GM12873 (cell line): Measurements from ENCODE around the gene BPIFB6.

Experiments used
- TF ChIP-seq, protein P1 (sequence below): IDR thresholded peaks from 2 replicates; pipeline ENCODE4 v1.5.1; 2012; ENCODE audit warnings: low read depth, mild to moderate bottlenecking, moderate library complexity, low read length, control low read depth; ENCODE audit not compliant: insufficient read depth; ENCODE audit errors: missing control alignments

The BPIFB6 gene

DNA sequence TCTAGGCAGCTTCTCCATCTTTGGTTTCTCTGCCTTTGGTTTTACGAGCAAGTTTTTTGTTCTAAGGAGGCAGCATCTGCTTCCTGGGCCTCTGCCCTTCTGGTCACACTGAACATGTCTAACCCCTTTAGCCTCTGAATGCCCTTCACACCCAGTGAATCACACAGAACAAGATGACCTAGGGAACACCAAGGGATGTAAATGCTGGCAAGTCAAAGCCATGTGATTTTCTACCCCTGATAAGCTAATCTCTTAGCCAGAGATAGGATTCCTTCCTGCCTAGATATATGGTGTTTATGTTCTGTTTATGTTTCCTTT is 7.2 kb upstream of the BPIFB6 start:
- TF ChIP-seq, protein P1, sequence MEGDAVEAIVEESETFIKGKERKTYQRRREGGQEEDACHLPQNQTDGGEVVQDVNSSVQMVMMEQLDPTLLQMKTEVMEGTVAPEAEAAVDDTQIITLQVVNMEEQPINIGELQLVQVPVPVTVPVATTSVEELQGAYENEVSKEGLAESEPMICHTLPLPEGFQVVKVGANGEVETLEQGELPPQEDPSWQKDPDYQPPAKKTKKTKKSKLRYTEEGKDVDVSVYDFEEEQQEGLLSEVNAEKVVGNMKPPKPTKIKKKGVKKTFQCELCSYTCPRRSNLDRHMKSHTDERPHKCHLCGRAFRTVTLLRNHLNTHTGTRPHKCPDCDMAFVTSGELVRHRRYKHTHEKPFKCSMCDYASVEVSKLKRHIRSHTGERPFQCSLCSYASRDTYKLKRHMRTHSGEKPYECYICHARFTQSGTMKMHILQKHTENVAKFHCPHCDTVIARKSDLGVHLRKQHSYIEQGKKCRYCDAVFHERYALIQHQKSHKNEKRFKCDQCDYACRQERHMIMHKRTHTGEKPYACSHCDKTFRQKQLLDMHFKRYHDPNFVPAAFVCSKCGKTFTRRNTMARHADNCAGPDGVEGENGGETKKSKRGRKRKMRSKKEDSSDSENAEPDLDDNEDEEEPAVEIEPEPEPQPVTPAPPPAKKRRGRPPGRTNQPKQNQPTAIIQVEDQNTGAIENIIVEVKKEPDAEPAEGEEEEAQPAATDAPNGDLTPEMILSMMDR = no peak

DNA sequence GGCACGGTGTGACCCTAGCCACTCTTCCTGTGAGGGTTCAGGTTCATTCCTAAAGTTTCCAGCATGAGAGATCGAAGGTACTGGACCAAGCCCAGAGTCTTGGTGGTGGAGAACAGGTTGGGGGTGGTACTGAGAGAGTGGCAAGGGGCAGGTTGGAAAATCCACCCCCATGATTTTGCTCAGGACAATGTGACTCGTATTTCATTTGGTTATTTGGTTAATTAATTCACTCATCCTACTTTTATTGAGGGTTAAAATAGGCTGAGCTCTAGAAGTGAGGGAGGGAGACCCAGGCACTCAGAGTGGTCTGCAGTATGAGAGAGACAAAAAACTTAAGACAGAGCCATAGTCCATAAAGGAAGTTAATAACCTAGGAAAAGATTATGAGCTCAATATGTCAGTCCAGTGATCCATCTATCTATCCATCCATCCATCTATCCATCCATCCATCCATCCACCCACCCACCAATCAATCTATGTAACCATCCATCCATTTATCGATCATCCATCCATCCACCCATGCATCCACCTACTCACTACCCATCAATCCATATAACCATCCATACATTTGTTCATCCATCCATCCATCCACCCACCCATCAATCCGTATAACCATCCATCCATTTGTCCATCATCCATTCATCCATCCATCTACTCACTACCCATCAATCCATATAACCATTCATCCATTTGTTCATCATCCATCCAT is 6.7 kb upstream of the BPIFB6 start:
- TF ChIP-seq, protein P1 = no peak

DNA sequence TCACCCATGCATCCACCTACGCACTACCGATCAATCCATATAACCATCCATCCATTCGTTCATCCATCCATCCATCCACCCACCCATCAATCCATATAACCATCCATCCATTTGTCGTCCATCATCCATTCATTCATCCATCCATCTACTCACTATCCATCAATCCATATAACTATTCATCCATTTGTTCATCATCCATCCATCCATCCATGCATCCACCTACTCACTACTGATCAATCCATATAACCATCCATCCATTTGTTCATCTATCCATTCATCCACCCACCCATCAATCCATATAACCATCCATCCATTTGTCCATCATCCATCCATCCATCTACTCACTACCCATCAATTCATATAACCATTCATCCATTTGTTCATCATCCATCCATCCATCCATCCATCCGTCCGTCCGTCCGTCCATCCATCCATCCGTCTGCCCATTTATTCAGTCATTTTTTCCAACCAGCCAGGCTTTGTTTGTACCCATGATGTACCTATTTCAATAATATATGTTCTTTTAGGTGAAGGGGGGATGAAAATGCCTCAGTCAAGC is 6.1 kb upstream of the BPIFB6 start:
- TF ChIP-seq, protein P1 = no peak

DNA sequence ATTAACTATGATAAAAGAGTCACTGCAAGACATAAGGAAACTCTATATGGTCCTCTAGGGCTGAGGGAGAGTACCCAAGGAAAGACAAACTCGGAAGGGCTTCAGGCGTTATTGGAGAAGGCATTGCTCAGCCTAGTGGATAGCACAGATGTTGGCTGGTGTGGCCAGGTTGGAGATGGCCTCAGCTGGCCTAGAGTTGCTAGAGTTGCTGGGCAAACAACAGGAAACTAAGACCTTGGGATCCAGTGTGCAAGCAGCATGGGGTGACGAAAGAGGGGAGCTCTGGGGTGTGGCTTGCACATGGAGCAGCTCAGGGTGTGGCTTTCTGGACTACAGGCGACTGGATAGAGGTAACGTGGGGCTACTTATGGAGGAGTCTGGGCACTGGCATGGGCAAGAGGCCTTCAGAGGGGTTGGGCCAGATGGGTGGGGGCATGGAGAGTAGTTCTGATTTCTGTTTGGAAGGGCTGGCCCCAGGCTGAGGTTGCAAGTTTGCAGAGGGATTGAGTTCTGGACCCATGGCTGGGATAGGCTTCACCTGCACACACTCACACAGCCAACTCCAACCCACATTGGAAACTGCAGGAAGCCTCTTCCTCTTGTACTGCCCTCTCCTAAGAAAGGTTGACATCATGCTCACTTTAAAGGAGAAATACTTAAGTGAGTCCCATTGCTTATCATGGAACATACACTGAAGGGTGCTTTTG is 5.2 kb upstream of the BPIFB6 start:
- TF ChIP-seq, protein P1 = no peak

DNA sequence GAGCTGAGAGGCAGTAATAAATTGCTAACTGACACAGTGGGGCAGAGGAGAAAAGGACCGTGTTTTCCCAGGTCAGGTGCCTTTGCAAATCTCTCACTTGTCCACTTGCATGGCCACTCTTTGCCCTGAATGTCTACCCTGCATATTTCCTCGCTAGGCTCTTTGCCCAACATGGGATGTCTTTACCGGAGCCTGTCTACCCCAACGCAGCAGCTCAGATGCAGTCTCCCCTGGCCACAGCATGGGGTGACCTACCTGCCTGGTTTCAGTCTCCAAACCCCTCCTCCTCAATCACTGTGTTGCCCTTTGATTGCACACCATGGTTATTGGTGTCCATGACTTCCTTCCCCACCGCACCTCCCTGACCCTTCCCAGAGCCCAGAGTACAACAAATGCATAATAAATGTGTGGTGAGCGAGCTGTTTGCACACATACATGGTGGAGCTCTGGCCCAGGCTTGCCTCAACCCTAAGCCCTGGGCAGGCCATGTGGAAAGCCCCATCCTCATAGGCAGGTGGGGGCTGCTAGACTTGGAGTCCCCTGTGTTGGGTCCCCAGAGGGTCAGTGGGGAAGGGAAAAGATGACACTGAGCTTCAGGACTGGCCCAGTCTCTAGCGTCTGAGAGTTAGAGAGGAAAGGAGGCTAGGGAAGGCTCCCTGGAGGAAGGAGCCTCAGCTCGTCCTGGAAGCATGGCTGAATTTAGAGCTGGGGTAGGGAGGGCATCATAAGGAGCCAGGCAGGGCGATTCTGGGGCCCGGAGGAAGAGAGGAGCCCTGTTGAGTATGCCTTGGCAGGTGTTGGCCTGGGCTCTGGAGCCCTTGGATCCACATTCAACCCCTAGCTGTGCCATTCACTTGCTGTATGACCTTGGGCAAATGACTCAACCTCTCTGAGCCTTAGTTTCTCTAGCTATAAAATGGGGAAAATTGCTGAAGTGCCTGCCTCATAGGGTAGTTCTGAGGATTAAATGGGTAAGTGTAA is 4.4 kb upstream of the BPIFB6 start:
- TF ChIP-seq, protein P1 = no peak

DNA sequence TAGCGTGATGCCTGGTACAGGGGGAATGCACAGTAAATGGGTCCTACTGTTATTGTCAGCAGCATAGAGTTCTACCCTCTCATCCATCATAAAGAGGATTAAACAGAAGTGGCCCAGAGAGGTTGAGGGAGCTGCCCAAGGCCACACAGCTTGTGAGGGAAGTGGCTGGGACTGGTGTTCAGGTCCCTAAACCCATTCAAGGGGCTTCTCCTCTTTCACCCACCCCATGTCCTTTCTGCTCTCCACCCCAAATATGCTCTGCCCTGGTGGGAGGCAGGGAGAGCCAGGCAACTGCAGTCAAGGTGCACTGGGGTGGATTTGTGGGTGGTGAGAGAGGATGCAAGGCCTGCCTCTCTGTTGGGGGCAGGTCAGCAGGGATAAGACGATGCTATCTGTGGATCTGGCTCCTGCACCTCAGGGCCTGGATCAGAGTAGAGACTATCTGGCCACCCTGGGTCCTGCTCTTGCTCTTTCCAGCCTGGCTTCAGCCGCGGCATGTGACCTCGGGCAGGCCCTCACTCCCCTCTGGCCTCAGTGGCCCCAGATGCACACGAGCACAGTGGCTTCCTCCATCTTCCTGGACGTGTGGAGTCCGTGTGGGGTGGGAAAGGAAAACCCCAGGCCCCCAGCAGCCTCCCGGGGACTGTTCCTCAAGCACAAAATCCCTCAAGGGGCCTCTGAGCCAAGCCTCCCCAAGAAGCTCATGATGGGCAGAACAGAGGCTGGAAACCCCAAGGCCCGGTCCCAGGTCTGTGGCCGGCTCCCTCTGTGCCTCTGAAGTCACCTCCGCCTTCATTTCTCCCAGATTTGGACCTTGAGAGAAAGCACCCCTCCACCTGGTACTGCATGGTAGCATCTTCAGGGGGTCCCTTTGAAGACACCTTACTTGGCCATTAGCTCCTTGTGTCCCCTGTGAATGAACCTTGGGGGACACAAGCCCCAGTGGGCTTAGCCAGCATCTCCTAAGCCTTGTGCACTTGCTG is 3.4 kb upstream of the BPIFB6 start:
- TF ChIP-seq, protein P1 = no peak
